Left kidney (tissue), 8 donors: ENCODE measurements around the gene GPR152. TPM values are rescaled to one million over a fixed set of nuclear protein-coding genes. Genes with fewer than 3 reads are reported as not detected.

ENCODE experiments used
- DNase-seq: peaks from one replicate; pipeline ENCODE4 v3.0.0-alpha.2; 2013
- long read RNA-seq, 8 donors: transcript quantifications; one replicate each; lab custom pipeline, GENCODE V29; 2026
- polyA plus RNA-seq: library from polyadenylated mRNA; unstranded; fragments of 120-200 nt; gene quantifications from one replicate; pipeline ENCODE4 v1.2.1, GENCODE V29; 2013; ENCODE audit not compliant: insufficient read length

GPR152 gene
- not detected for polyA plus RNA-seq
- long read RNA-seq, donor 1 = 0 reads
- long read RNA-seq, donor 2 = 0 reads
- long read RNA-seq, donor 3 = 0 reads
- long read RNA-seq, donor 4 = 0 reads
- long read RNA-seq, donor 5 = 0 reads
- long read RNA-seq, donor 6 = 0 reads
- long read RNA-seq, donor 7 = 0 reads
- long read RNA-seq, donor 8 = 0 reads

- DNase-seq = no peak
Measured at GRCh38 chr11:67452141-67452952, at the start of gene GPR152. Gene GPR152, minus strand, starts transcription at chr11:67452729. Its CDS starts 5 bp downstream, at chr11:67452724.

GRCh38 chr11:67501854-67502253 lies 49.3 kb upstream of the GPR152 start:
- DNase-seq = no peak

GRCh38 chr11:67500831-67501715 lies 48.5 kb upstream of the GPR152 start:
- DNase-seq = no peak

- DNase-seq = no peak
Measured at GRCh38 chr11:67500484-67500821, 47.9 kb upstream of the GPR152 start.

GRCh38 chr11:67499808-67500483 lies 47.4 kb upstream of the GPR152 start:
- DNase-seq = no peak

GRCh38 chr11:67498544-67498972 lies 46.0 kb upstream of the GPR152 start:
- DNase-seq = no peak

- no peak for DNase-seq
Measured at GRCh38 chr11:67497656-67498291, 45.2 kb upstream of the GPR152 start.

- DNase-seq = no peak
Measured at GRCh38 chr11:67496113-67496512, 43.6 kb upstream of the GPR152 start.

GRCh38 chr11:67495234-67496005 lies 42.9 kb upstream of the GPR152 start:
- DNase-seq = no peak

GRCh38 chr11:67494371-67495233 lies 42.1 kb upstream of the GPR152 start:
- DNase-seq = no peak

- no peak for DNase-seq
Measured at GRCh38 chr11:67493548-67494370, 41.2 kb upstream of the GPR152 start.

GRCh38 chr11:67492801-67493547 lies 40.4 kb upstream of the GPR152 start:
- DNase-seq = no peak

- DNase-seq = no peak
Measured at GRCh38 chr11:67492069-67492727, 39.7 kb upstream of the GPR152 start.

- DNase-seq = no peak
Measured at GRCh38 chr11:67491276-67492068, 38.9 kb upstream of the GPR152 start.

GRCh38 chr11:67490727-67491065 lies 38.2 kb upstream of the GPR152 start:
- DNase-seq = no peak

GRCh38 chr11:67489885-67490726 lies 37.6 kb upstream of the GPR152 start:
- DNase-seq = no peak
